Loucy (cell line): ENCODE results near the gene SSNA1.

Source experiments
- EZH2phosphoT487 ChIP-seq: fragments of 200-600 bp; IDR thresholded peaks from 2 replicates; pipeline ENCODE4 v1.6.1; 2018; ENCODE audit warnings: antibody characterized with exemption, mild to moderate bottlenecking, moderate library complexity, borderline replicate concordance
- TF ChIP-seq, protein P1 (sequence below): fragments of 200-600 bp; sonication (generic); conservative IDR thresholded peaks from 2 replicates; pipeline ENCODE4 v1.5.1; 2014; ENCODE audit warnings: mild to moderate bottlenecking, antibody characterized with exemption, low read length

- TF ChIP-seq, protein P1, sequence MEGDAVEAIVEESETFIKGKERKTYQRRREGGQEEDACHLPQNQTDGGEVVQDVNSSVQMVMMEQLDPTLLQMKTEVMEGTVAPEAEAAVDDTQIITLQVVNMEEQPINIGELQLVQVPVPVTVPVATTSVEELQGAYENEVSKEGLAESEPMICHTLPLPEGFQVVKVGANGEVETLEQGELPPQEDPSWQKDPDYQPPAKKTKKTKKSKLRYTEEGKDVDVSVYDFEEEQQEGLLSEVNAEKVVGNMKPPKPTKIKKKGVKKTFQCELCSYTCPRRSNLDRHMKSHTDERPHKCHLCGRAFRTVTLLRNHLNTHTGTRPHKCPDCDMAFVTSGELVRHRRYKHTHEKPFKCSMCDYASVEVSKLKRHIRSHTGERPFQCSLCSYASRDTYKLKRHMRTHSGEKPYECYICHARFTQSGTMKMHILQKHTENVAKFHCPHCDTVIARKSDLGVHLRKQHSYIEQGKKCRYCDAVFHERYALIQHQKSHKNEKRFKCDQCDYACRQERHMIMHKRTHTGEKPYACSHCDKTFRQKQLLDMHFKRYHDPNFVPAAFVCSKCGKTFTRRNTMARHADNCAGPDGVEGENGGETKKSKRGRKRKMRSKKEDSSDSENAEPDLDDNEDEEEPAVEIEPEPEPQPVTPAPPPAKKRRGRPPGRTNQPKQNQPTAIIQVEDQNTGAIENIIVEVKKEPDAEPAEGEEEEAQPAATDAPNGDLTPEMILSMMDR = no peak
- TF ChIP-seq EZH2phosphoT487 = no peak
Measured at GRCh38 chr9:137140151-137141012, 48.1 kb upstream of the SSNA1 start.
